HEK293T (cell line): ENCODE data around the gene PFDN1.

Source experiments
- CTCF ChIA-PET: fragments of 350-600 bp; formaldehyde crosslinking; extraction: SDS; loops from one replicate; lab custom pipeline; 2021; ENCODE audit warnings: antibody characterized with exemption, inconsistent platforms; lab: Yijun Ruan, JAX
- POLR2A ChIA-PET: fragments of 350-600 bp; formaldehyde crosslinking; extraction: SDS; loops from one replicate; lab custom pipeline; 2020; ENCODE audit warnings: antibody characterized with exemption, inconsistent platforms; lab: Yijun Ruan, JAX
- DNase-seq: peaks from one replicate; pipeline ENCODE4 v3.0.0; 2012; ENCODE audit warnings: mixed read lengths; ENCODE audit errors: extremely low spot score
- ARNT ChIP-seq: fragments of 450-650 bp; IDR thresholded peaks from 2 replicates; pipeline ENCODE4 v1.6.1; 2017; ENCODE audit warnings: mild to moderate bottlenecking
- BHLHE40 ChIP-seq: fragments of 450-650 bp; IDR thresholded peaks from 2 replicates; pipeline ENCODE4 v1.6.1; 2016; ENCODE audit warnings: mild to moderate bottlenecking, moderate library complexity, borderline replicate concordance
- CTBP1 ChIP-seq: fragments of 450-650 bp; IDR thresholded peaks from 2 replicates; pipeline ENCODE4 v1.6.1; 2016; ENCODE audit warnings: borderline replicate concordance
- ELF4 ChIP-seq: fragments of 450-650 bp; IDR thresholded peaks from 2 replicates; pipeline ENCODE4 v1.6.1; 2017; ENCODE audit warnings: antibody characterized with exemption
- FOXA1 ChIP-seq: fragments of 450-650 bp; IDR thresholded peaks from 2 replicates; pipeline ENCODE4 v1.6.1; 2016; ENCODE audit warnings: mild to moderate bottlenecking
- FOXK2 ChIP-seq: fragments of 450-650 bp; IDR thresholded peaks from 2 replicates; pipeline ENCODE4 v1.6.1; 2016; ENCODE audit warnings: mild to moderate bottlenecking
- FOXM1 ChIP-seq: fragments of 450-650 bp; IDR thresholded peaks from 2 replicates; pipeline ENCODE4 v1.6.1; 2017; ENCODE audit warnings: mild to moderate bottlenecking, borderline replicate concordance
- HDGF ChIP-seq: fragments of 450-650 bp; IDR thresholded peaks from 2 replicates; pipeline ENCODE4 v1.6.1; 2017; ENCODE audit warnings: antibody characterized with exemption, borderline replicate concordance
- L3MBTL2 ChIP-seq: fragments of 450-650 bp; conservative IDR thresholded peaks from 2 replicates; pipeline ENCODE4 v1.6.1; 2016; ENCODE audit warnings: mild to moderate bottlenecking
- LEF1 ChIP-seq: fragments of 450-650 bp; IDR thresholded peaks from 2 replicates; pipeline ENCODE4 v1.6.1; 2017; ENCODE audit warnings: mild to moderate bottlenecking, borderline replicate concordance
- NFRKB ChIP-seq: fragments of 450-650 bp; IDR thresholded peaks from 2 replicates; pipeline ENCODE4 v1.6.1; 2016; ENCODE audit warnings: mild to moderate bottlenecking, moderate library complexity
- SP1 ChIP-seq: fragments of 450-650 bp; IDR thresholded peaks from 2 replicates; pipeline ENCODE4 v1.6.1; 2017
- SUZ12 ChIP-seq: fragments of 450-650 bp; IDR thresholded peaks from 2 replicates; pipeline ENCODE4 v1.6.1; 2016; ENCODE audit warnings: mild to moderate bottlenecking
- TARDBP ChIP-seq: fragments of 450-650 bp; IDR thresholded peaks from 2 replicates; pipeline ENCODE4 v1.6.1; 2016
- ZNF384 ChIP-seq: fragments of 450-650 bp; IDR thresholded peaks from 2 replicates; pipeline ENCODE4 v1.6.1; 2016
- TF ChIP-seq, protein P1 (sequence below): fragments of 450-650 bp; IDR thresholded peaks from 2 replicates; pipeline ENCODE4 v1.6.1; 2016

The PFDN1 gene

GRCh38 chr5:140217299-140218026, 85.4 kb downstream of the PFDN1 start:
- POLR2A ChIA-PET: no interaction called here

DNA sequence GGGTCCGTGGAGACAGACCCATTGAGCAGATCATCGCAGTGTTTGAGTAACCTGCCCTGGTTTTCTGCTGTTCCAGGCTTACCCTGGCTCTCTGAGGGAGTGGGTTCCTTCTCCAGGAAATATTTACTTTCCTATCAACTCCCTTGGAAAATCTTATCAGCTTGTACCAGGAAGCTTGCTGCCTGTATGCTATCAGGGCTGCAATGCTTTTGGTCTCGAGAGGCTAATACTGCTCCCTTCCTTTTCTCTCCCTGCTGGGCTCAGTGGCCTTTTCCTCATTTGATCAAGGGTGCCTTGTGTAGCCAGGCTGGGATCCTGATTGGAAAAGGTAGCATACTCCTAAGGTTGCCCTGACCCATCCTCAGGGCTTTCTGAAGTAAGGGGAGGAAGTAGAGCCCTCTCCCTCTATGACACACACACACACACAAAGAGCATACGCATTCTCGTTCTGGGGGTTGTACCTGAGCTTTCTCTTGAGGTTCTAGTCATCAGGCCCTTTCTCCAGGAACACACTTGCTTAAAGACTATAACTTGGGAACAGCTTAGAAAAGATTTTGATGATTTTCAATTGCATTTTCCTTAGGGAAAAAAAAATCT, 86.3 kb downstream of the PFDN1 start:
- POLR2A ChIA-PET: interaction anchor here (0.8 kb wide), 1 partner anchor 20 kb away, joined by 3 read pairs; no protein-coding TSS in a partner anchor
- TF ChIP-seq CTBP1 (no peak), BHLHE40 (no peak), FOXM1 (no peak)
- CTCF ChIA-PET: interaction anchor here (0.7 to 1.1 kb wide), 2 partner anchors 9 to 147 kb away, joined by 3 read pairs; no protein-coding TSS in a partner anchor
- no peak for DNase-seq

More at GRCh38 chr5:140217299-140218026, 85.4 kb downstream of the PFDN1 start:
- CTCF ChIA-PET: interaction anchor here (0.6 to 2.6 kb wide), 3 partner anchors 10 to 139 kb away, joined by 3 to 8 read pairs (median 5); no protein-coding TSS in a partner anchor
- DNase-seq: no peak
- TF ChIP-seq CTBP1: no peak
- TF ChIP-seq, protein P1, sequence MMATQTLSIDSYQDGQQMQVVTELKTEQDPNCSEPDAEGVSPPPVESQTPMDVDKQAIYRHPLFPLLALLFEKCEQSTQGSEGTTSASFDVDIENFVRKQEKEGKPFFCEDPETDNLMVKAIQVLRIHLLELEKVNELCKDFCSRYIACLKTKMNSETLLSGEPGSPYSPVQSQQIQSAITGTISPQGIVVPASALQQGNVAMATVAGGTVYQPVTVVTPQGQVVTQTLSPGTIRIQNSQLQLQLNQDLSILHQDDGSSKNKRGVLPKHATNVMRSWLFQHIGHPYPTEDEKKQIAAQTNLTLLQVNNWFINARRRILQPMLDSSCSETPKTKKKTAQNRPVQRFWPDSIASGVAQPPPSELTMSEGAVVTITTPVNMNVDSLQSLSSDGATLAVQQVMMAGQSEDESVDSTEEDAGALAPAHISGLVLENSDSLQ: no peak
- TF ChIP-seq BHLHE40: no peak
- no peak for TF ChIP-seq TARDBP
- no peak for TF ChIP-seq ARNT
- no peak for TF ChIP-seq FOXA1
- TF ChIP-seq ELF4: no peak
- no peak for TF ChIP-seq LEF1
- TF ChIP-seq SUZ12: no peak
- no peak for TF ChIP-seq SP1
- no peak for TF ChIP-seq FOXM1
- no peak for TF ChIP-seq NFRKB
- no peak for TF ChIP-seq ZNF384
- TF ChIP-seq HDGF: no peak
- TF ChIP-seq L3MBTL2: no peak
- TF ChIP-seq FOXK2: no peak

GRCh38 chr5:140215276-140215675, 87.6 kb downstream of the PFDN1 start:
- TF ChIP-seq LEF1: no peak
- TF ChIP-seq ARNT: no peak
- no peak for TF ChIP-seq FOXA1
- no peak for TF ChIP-seq L3MBTL2
- TF ChIP-seq SP1: no peak
- TF ChIP-seq, protein P1: no peak
- TF ChIP-seq ZNF384: no peak
- TF ChIP-seq ELF4: no peak
- DNase-seq: no peak
- ChIA-PET CTCF (no interaction called here), POLR2A (interaction anchor here (0.7 to 1.0 kb wide), 2 partner anchors 9 to 38 kb away, joined by 3 read pairs; no protein-coding TSS in a partner anchor)

DNA sequence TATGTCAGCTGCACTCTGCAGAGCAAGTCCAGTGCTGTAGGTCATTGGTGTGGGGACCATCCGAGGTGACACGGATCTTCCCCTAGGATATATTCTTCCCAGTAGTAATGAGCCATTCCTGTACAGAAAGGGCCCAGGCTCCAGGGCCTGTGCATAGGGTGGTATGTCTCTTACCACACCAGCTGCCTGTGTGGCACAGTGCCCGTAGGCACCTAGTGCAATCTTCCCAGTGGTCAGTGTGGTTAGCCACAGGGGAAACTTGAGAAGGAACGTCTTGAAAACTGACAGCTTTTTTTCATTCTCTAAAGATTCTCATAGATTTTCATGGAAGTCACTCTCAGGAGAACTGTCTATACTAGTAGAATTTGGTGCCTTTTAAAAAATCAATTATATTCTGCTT, 88.1 kb downstream of the PFDN1 start:
- POLR2A ChIA-PET: interaction anchor here (0.7 to 1.0 kb wide), 2 partner anchors 9 to 38 kb away, joined by 3 read pairs; no protein-coding TSS in a partner anchor
- no peak for DNase-seq

DNA sequence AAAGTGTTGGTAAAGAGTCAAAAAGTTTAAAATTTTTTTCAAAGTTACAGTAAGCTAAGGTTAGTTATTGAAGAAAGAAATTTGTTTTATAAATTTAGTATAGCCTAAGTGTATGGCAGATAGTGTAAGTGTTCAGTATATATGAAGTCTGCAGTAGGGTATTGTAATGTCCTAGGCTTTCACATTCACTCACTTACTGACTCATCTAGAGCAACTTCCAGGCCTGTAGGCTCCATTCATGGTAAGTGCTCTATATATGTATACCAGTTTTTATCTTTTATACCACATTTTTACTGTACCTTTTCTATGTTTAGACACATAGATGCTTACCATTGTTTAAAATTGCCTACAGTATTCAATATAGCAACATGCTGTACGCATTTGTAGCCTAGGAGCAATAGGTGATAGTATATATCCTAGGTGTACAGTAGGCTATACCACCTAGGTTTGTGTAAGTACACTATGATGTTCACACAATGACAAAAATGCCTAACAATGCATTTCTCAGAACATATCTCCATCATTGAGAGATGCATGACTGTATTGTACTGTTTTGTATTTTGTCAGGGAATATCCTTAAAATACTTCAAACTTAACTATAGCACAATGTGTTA, 89.4 kb downstream of the PFDN1 start:
- CTCF ChIA-PET: no interaction called here
- no peak for TF ChIP-seq FOXM1
- no peak for TF ChIP-seq CTBP1
- no peak for TF ChIP-seq FOXK2
- no peak for DNase-seq
- POLR2A ChIA-PET: interaction anchor here (1.1 kb wide), 1 partner anchor 39 kb away, joined by 3 read pairs; the partner anchor contains the start of gene CYSTM1

More for the DNA sequence above, 88.1 kb downstream of the PFDN1 start:
- CTCF ChIA-PET: no interaction called here
- TF ChIP-seq FOXK2 (no peak), ELF4 (no peak), ARNT (no peak), SP1 (no peak), CTBP1 (no peak), TARDBP (no peak), LEF1 (no peak)
- TF ChIP-seq, protein P1: no peak

DNA sequence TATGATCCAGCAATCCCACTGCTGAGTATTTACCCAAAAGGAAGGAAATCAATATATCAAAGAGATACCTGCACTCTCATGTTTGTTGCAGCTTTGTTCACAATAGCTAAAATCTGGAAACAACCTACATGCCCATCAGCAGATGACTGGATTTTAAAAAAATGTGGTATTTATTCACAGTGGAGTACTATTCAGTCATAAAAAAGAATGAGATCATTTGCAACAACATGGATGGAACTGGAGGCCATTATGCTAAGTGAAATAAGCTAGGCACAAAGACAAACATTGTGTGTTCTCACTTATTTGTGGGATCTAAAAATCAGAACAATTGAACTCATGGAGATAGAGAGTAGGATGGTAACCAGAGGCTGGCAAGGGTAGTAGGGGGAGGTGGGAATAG, 94.8 kb downstream of the PFDN1 start:
- TF ChIP-seq BHLHE40 (no peak), ZNF384 (no peak), TARDBP (no peak), SUZ12 (no peak), FOXK2 (no peak), ELF4 (no peak), LEF1 (no peak), SP1 (no peak), FOXM1 (no peak), HDGF (no peak)
- TF ChIP-seq, protein P1: no peak
- POLR2A ChIA-PET: interaction anchor here (0.6 kb wide), 1 partner anchor 22 kb away, joined by 4 read pairs; no protein-coding TSS in a partner anchor
- no peak for DNase-seq
- CTCF ChIA-PET: no interaction called here
